HEK293 (cell line): ENCODE results near the gene ABCC3.

Experiments used
- CTCF ChIA-PET: fragments of 350-600 bp; formaldehyde crosslinking; extraction: SDS; loops from one replicate; lab custom pipeline; 2021; ENCODE audit warnings: antibody characterized with exemption; lab: Yijun Ruan, JAX
- POLR2A ChIA-PET: fragments of 300-600 bp; formaldehyde crosslinking; extraction: SDS; loops from one replicate; lab custom pipeline; 2020; ENCODE audit warnings: antibody characterized with exemption, inconsistent platforms; lab: Yijun Ruan, JAX
- H3K27ac ChIP-seq: fragments of 200-500 bp; sonication (Bioruptor generic); 2 replicates; pipeline ENCODE4 v1.5.1; 2014; ENCODE audit warnings: low read depth, low read length, control low read depth, inconsistent platforms; ENCODE audit errors: extremely low read depth
- H3K36me3 ChIP-seq, 2 experiments: fragments of 200-500 bp in 1 of 2; sonication (Bioruptor generic) in 1 of 2; 1 replicate in 1 of 2; 2 replicates in 1 of 2; pipeline ENCODE4 v1.5.1; 2014 to 2017; ENCODE audit warnings: inconsistent platforms in 2 of 2, low read length in 2 of 2; ENCODE audit not compliant: control insufficient read depth in 2 of 2, insufficient read depth in 1 of 2
- H3K4me1 ChIP-seq: fragments of 200-500 bp; sonication (Bioruptor generic); 2 replicates; pipeline ENCODE4 v1.5.1; 2014; ENCODE audit warnings: mild to moderate bottlenecking, low read length, inconsistent platforms; ENCODE audit not compliant: control insufficient read depth, insufficient read depth
- H3K4me3 ChIP-seq: 2 replicates; pipeline ENCODE4 v1.5.1; 2011; ENCODE audit warnings: low read depth, mild to moderate bottlenecking, control low read depth, low read length, moderate library complexity
- H3K9me3 ChIP-seq: fragments of 200-500 bp; sonication (Bioruptor generic); 2 replicates; pipeline ENCODE4 v1.5.1; 2014; ENCODE audit warnings: low read depth, low read length, inconsistent platforms; ENCODE audit not compliant: control insufficient read depth, insufficient read depth
- BCL11A ChIP-seq: fragments of 450-650 bp; formaldehyde crosslinking; IDR thresholded peaks from 2 replicates; pipeline ENCODE4 v1.5.1; 2016; ENCODE audit warnings: low read depth, missing biosample characterization, missing genetic modification characterization
- OSR2 ChIP-seq: fragments of 450-650 bp; formaldehyde crosslinking; IDR thresholded peaks from 2 replicates; pipeline ENCODE4 v1.5.1; 2016; ENCODE audit warnings: missing biosample characterization, missing genetic modification characterization
- PRDM4 ChIP-seq: fragments of 450-650 bp; formaldehyde crosslinking; IDR thresholded peaks from 2 replicates; pipeline ENCODE4 v1.5.1; 2017; ENCODE audit warnings: missing biosample characterization, missing genetic modification characterization
- PRDM6 ChIP-seq: fragments of 450-650 bp; formaldehyde crosslinking; IDR thresholded peaks from 2 replicates; pipeline ENCODE4 v1.5.1; 2017; ENCODE audit warnings: missing biosample characterization, missing genetic modification characterization
- SALL2 ChIP-seq: fragments of 450-650 bp; formaldehyde crosslinking; IDR thresholded peaks from 2 replicates; pipeline ENCODE4 v1.5.0; 2017; ENCODE audit warnings: missing biosample characterization, mild to moderate bottlenecking, missing genetic modification characterization, borderline replicate concordance
- WT1 ChIP-seq: fragments of 450-650 bp; formaldehyde crosslinking; IDR thresholded peaks from 2 replicates; pipeline ENCODE4 v1.5.1; 2016; ENCODE audit warnings: missing biosample characterization, missing genetic modification characterization
- YY1 ChIP-seq: fragments of 450-650 bp; formaldehyde crosslinking; IDR thresholded peaks from 2 replicates; pipeline ENCODE4 v1.5.1; 2018; ENCODE audit warnings: missing biosample characterization, missing genetic modification characterization
- ZNF19 ChIP-seq: fragments of 450-650 bp; formaldehyde crosslinking; IDR thresholded peaks from 2 replicates; pipeline ENCODE4; 2016; ENCODE audit warnings: missing biosample characterization, missing genetic modification characterization, low read depth
- ZNF26 ChIP-seq: fragments of 450-650 bp; formaldehyde crosslinking; IDR thresholded peaks from 2 replicates; pipeline ENCODE4 v1.5.1; 2016; ENCODE audit warnings: missing biosample characterization, missing genetic modification characterization
- ZNF664 ChIP-seq: fragments of 450-650 bp; formaldehyde crosslinking; IDR thresholded peaks from 2 replicates; pipeline ENCODE4 v1.5.1; 2016; ENCODE audit warnings: missing biosample characterization, missing genetic modification characterization
- ZNF843 ChIP-seq: fragments of 450-650 bp; formaldehyde crosslinking; IDR thresholded peaks from 2 replicates; pipeline ENCODE4 v1.5.1; 2016; ENCODE audit warnings: missing biosample characterization, missing genetic modification characterization
- ZSCAN5A ChIP-seq: fragments of 450-650 bp; formaldehyde crosslinking; IDR thresholded peaks from 2 replicates; pipeline ENCODE4 v1.5.1; 2016; ENCODE audit warnings: missing biosample characterization, missing genetic modification characterization
- TF ChIP-seq, protein P1 (sequence below): fragments of 450-650 bp; formaldehyde crosslinking; IDR thresholded peaks from 2 replicates; pipeline ENCODE4 v1.5.1; 2016; ENCODE audit warnings: missing biosample characterization, missing genetic modification characterization
- TF ChIP-seq, protein P2 (sequence below): fragments of 450-650 bp; formaldehyde crosslinking; IDR thresholded peaks from 2 replicates; pipeline ENCODE4 v1.5.1; 2016; ENCODE audit warnings: missing biosample characterization, missing genetic modification characterization
- TF ChIP-seq, protein P3 (sequence below): fragments of 450-650 bp; formaldehyde crosslinking; IDR thresholded peaks from 2 replicates; pipeline ENCODE4 v1.5.1; 2016; ENCODE audit warnings: missing biosample characterization, missing genetic modification characterization
- TF ChIP-seq, protein P4 (sequence below): fragments of 450-650 bp; formaldehyde crosslinking; IDR thresholded peaks from 2 replicates; pipeline ENCODE4 v1.5.1; 2016; ENCODE audit warnings: missing biosample characterization, missing genetic modification characterization, borderline replicate concordance

ABCC3 gene

DNA sequence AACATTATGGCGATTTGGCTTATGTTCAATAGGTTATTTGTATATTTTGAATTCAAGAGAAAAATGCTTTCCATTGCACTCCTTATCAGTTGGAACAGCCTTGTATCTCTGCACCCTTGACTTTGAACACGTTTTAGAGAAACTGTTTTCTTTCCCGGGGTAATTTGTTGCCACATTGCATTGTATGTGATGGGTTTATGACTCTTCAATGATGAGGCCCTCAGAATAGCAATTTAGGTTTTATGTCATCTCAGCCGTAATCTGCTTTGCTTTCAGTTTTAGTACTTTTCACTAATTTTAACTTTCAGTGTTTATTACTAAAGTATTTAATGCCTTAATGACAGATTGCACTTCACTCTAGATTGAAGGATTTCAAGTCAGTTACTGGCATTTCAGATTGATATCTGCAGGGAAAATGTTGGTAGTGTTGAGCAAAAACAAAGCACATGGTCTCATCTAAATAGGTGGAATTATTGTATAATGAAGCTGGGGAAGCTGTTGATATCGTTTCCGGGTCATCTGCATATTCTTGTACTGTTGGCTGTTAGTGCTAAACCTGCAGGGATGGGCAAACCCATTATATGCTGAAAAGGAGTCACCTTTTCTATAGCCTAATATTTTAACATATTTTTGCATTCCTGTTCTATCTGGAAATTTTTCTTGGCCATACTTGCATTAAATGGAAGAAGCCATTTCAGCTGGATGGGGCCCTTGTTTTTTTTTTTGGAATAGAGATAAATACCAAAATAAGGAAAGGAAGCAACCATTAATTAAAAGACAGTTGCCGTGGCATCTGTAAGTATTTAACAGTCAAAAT is 86.7 kb downstream of the ABCC3 start (continued):
- TF ChIP-seq ZNF26 (tag by site-specific recombination) = no peak
- TF ChIP-seq OSR2 (tag by site-specific recombination) = peak; percentile 44
- TF ChIP-seq PRDM4 = peak; percentile 90
- no peak for TF ChIP-seq ZSCAN5A
- TF ChIP-seq ZNF843 (tag by site-specific recombination) = peak; percentile 83
- no peak for TF ChIP-seq YY1

GRCh38 chr17:50722746-50723145 is 88.1 kb downstream of the ABCC3 start:
- POLR2A ChIA-PET = no interaction called here
- CTCF ChIA-PET = interaction anchor here (1.6 kb wide), 1 partner anchor 28 kb away, joined by 6 read pairs; no protein-coding TSS in a partner anchor
- Histone ChIP-seq H3K4me3 (no peak overlapping the region), H3K9me3 (no peaks in the 10 kb centered on the region)
- TF ChIP-seq, protein P1, sequence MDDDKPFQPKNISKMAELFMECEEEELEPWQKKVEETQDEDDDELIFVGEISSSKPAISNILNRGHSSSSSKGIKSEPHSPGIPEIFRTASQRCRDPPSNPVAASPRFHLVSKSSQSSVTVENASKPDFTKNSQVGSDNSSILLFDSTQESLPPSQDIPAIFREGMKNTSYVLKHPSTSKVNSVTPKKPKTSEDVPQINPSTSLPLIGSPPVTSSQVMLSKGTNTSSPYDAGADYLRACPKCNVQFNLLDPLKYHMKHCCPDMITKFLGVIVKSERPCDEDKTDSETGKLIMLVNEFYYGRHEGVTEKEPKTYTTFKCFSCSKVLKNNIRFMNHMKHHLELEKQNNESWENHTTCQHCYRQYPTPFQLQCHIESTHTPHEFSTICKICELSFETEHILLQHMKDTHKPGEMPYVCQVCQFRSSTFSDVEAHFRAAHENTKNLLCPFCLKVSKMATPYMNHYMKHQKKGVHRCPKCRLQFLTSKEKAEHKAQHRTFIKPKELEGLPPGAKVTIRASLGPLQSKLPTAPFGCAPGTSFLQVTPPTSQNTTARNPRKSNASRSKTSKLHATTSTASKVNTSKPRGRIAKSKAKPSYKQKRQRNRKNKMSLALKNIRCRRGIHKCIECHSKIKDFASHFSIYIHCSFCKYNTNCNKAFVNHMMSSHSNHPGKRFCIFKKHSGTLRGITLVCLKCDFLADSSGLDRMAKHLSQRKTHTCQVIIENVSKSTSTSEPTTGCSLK (tag by site-specific recombination) = no peak
- TF ChIP-seq, protein P2, sequence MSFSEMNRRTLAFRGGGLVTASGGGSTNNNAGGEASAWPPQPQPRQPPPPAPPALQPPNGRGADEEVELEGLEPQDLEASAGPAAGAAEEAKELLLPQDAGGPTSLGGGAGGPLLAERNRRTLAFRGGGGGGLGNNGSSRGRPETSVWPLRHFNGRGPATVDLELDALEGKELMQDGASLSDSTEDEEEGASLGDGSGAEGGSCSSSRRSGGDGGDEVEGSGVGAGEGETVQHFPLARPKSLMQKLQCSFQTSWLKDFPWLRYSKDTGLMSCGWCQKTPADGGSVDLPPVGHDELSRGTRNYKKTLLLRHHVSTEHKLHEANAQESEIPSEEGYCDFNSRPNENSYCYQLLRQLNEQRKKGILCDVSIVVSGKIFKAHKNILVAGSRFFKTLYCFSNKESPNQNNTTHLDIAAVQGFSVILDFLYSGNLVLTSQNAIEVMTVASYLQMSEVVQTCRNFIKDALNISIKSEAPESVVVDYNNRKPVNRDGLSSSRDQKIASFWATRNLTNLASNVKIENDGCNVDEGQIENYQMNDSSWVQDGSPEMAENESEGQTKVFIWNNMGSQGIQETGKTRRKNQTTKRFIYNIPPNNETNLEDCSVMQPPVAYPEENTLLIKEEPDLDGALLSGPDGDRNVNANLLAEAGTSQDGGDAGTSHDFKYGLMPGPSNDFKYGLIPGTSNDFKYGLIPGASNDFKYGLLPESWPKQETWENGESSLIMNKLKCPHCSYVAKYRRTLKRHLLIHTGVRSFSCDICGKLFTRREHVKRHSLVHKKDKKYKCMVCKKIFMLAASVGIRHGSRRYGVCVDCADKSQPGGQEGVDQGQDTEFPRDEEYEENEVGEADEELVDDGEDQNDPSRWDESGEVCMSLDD (tag by site-specific recombination) = no peak
- TF ChIP-seq SALL2 (tag by site-specific recombination) (no peak), ZNF664 (tag by site-specific recombination) (peak; percentile 52; the same call in 1 of the 2 replicates), WT1 (tag by site-specific recombination) (no peak), PRDM6 (tag by site-specific recombination) (peak; percentile 60; the same call in 1 of the 2 replicates), ZNF19 (tag by site-specific recombination) (no peak), BCL11A (tag by site-specific recombination) (no peak)
- TF ChIP-seq, protein P3, sequence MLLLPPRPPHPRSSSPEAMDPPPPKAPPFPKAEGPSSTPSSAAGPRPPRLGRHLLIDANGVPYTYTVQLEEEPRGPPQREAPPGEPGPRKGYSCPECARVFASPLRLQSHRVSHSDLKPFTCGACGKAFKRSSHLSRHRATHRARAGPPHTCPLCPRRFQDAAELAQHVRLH (tag by site-specific recombination) = no peak
- TF ChIP-seq, protein P4, sequence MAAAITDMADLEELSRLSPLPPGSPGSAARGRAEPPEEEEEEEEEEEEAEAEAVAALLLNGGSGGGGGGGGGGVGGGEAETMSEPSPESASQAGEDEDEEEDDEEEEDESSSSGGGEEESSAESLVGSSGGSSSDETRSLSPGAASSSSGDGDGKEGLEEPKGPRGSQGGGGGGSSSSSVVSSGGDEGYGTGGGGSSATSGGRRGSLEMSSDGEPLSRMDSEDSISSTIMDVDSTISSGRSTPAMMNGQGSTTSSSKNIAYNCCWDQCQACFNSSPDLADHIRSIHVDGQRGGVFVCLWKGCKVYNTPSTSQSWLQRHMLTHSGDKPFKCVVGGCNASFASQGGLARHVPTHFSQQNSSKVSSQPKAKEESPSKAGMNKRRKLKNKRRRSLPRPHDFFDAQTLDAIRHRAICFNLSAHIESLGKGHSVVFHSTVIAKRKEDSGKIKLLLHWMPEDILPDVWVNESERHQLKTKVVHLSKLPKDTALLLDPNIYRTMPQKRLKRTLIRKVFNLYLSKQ = no peak
- TF ChIP-seq, all 188 proteins: peak for 2
- H3K36me3 ChIP-seq = peaks cover 11 to 12% of the 10 kb centered on the region in 2 experiments; a peak in 2 of 3 replicates
- peaks cover 44% of the 10 kb centered on the region for H3K4me1 ChIP-seq
- H3K27ac ChIP-seq = no peak overlapping the region
